Measurements from ENCODE around the gene VGLL1. TPM values are rescaled to one million over a fixed set of nuclear protein-coding genes. Genes with fewer than 3 reads are reported as not detected.

VGLL1 gene
- polyA plus RNA-seq, 1 of the 3 experiments (the other 2 are of a cell fraction), result not detected

DNA sequence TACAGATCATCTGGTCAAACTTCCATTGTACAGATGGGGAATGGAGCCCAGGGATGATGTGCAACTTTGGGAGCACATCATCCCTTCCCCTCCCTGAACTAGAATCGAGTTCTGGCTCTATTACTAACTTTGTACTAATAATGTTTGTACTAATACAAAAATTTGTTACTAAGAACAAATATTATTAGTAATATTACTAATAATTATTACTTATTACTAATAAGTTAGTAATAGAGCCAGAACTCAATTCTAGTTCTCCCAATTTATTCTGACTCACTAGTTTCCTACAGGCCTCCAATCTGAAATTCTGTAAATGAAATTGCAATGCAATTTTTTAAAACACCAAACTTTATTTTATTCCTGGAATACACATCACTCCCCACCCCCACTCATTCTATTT is 68.0 kb downstream of the VGLL1 start:
- Histone ChIP-seq H3K79me2 (ENCODE audit: insufficient read depth) (no peaks in the 10 kb centered on the region), H3K27me3 (ENCODE audit: insufficient read depth) (no peaks in the 10 kb centered on the region; the same call in 1 of the 2 replicates), H3K27ac (ENCODE audit: low read depth in 2 of 2, low read length in 1 of 2) (no peak overlapping the region), H2AFZ (ENCODE audit: low read depth) (no peak overlapping the region), H3K4me1 (ENCODE audit: control insufficient read depth in 1 of 2, insufficient read depth in 2 of 2, low read depth in 1 of 2, low read length in 1 of 2) (no peaks in the 10 kb centered on the region), H3K36me3 (replicated peaks in 1 of 2; ENCODE audit: control insufficient read depth in 1 of 2, insufficient read depth in 2 of 2, low read length in 1 of 2) (no peaks in the 10 kb centered on the region), H3F3A (replicated peaks; ENCODE audit: insufficient read depth) (no peaks in the 10 kb centered on the region), H3K9me3 (no peaks in the 10 kb centered on the region), H3K4me3 (ENCODE audit: low read depth in 2 of 2, low read length in 1 of 2) (no peak overlapping the region), H3K9ac (no peak overlapping the region), H3K9me2 (no peaks in the 10 kb centered on the region), H3K4me2 (no peak overlapping the region), H4K20me1 (ENCODE audit: insufficient read depth) (no peaks in the 10 kb centered on the region)
- 0% methylated on average over 1 of the region's 1 CpG for WGBS (ENCODE audit: low lambda C conversion rate)
- POLR2A ChIA-PET, result no interaction called here
- CTCF ChIA-PET, result interaction anchor here (0.9 kb wide), 1 partner anchor 22 kb away, joined by 3 read pairs; no protein-coding TSS in a partner anchor
- no peak for DNase-seq
- TF ChIP-seq EP300 (IDR thresholded peaks at IDR 0.05; ENCODE audit: borderline replicate concordance in 1 of 2, low read depth in 1 of 2, low read length in 1 of 2), result no peak
- no peak for TF ChIP-seq RCOR1 (IDR thresholded peaks at IDR 0.05; ENCODE audit: low read length)
- no peak for TF ChIP-seq TCF12 (IDR thresholded peaks at IDR 0.05)
- no peak for TF ChIP-seq TAF1 (IDR thresholded peaks at IDR 0.05; ENCODE audit: borderline replicate concordance, low read depth, low read length)
- TF ChIP-seq FOSL2 (IDR thresholded peaks at IDR 0.05; ENCODE audit: borderline replicate concordance, low read depth), result no peak
- no peak for TF ChIP-seq ELF1 (IDR thresholded peaks at IDR 0.05)
- no peak for TF ChIP-seq GATA2 (CRISPR knock-in tag; IDR thresholded peaks at IDR 0.05)
- TF ChIP-seq JUND (IDR thresholded peaks at IDR 0.05), result no peak
- TF ChIP-seq, protein P1, sequence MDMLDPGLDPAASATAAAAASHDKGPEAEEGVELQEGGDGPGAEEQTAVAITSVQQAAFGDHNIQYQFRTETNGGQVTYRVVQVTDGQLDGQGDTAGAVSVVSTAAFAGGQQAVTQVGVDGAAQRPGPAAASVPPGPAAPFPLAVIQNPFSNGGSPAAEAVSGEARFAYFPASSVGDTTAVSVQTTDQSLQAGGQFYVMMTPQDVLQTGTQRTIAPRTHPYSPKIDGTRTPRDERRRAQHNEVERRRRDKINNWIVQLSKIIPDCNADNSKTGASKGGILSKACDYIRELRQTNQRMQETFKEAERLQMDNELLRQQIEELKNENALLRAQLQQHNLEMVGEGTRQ (IDR thresholded peaks at IDR 0.05; ENCODE audit: borderline replicate concordance, low read depth, low read length), result no peak
- no peak for TF ChIP-seq RXRA (IDR thresholded peaks at IDR 0.05; ENCODE audit: borderline replicate concordance, low read depth)
- TF ChIP-seq TEAD4 (IDR thresholded peaks at IDR 0.05; ENCODE audit: borderline replicate concordance, insufficient read depth), result no peak
- TF ChIP-seq, protein P2, sequence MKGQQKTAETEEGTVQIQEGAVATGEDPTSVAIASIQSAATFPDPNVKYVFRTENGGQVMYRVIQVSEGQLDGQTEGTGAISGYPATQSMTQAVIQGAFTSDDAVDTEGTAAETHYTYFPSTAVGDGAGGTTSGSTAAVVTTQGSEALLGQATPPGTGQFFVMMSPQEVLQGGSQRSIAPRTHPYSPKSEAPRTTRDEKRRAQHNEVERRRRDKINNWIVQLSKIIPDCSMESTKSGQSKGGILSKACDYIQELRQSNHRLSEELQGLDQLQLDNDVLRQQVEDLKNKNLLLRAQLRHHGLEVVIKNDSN (IDR thresholded peaks at IDR 0.05; ENCODE audit: borderline replicate concordance, low read depth), result no peak
- no peak for TF ChIP-seq GABPA (IDR thresholded peaks at IDR 0.05; ENCODE audit: low read depth)
- no peak for TF ChIP-seq EZH2phosphoT487 (IDR thresholded peaks at IDR 0.05; ENCODE audit: borderline replicate concordance, low read depth)

Small RNA genes within 50 kb of the gene (small RNA-seq; reads per million reads assigned to genes)
- gene MIR934, result 0 reads per million in 7 experiments
- gene RF00019, result 0 reads per million in 7 experiments
- gene RNU6-320P, result 0 reads per million in 7 experiments

Other genes starting within 250 kb of the VGLL1 start
- not detected in 2 replicates for gene ADGRG4, start 231.3 kb upstream of the VGLL1 start, polyA plus RNA-seq (2012; rRNA removed)
- not detected in 2 replicates for gene BRS3, start 44.3 kb upstream of the VGLL1 start, polyA plus RNA-seq (2012; rRNA removed)
- 1.3 and 2.7 TPM in 2 replicates for gene HTATSF1, start 34.6 kb upstream of the VGLL1 start, polyA plus RNA-seq (2012; rRNA removed)
- gene CD40LG, start 115.9 kb downstream of the VGLL1 start, polyA plus RNA-seq (2012; rRNA removed), result not detected in 2 replicates
- 2.7 and 3.9 TPM in 2 replicates for gene ARHGEF6, start 248.7 kb downstream of the VGLL1 start, polyA plus RNA-seq (2012; rRNA removed)